K562 treated with DMSO at 1 percent for 4 hours (cell line): ENCODE measurements around the gene IFNA7. TPM values are rescaled to one million over a fixed set of nuclear protein-coding genes. Genes with fewer than 3 reads are reported as not detected.

ENCODE experiments used
- total RNA-seq: library from RNA; unstranded; fragments of 300-600 nt; gene quantifications from 2 replicates; pipeline ENCODE4 v1.2.3, GENCODE V29; 2022; ENCODE audit not compliant: insufficient read depth

Gene IFNA7
- total RNA-seq, result not detected in 2 replicates

DNA sequence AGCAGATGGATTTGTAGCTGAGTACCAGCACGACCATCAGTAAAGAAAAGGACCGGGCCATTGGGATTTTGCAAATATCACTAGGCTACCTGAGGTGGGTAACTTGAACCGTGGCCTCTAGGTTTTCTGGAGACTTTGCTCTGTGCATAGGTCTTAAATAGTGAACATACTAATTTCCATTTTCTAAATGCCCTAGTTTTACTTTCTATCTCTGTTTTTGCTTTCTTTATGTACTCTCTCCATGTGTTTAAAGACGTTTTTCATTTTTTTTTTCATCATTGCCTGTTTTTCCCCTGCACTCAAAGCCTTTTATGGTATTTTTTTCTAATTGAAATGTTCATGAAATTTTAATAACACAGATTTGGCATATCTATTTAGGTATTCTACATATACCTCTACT is at the start of gene IFNA7:
Gene IFNA7 (minus strand): TSS at position 101 of the 400 bp plus-strand sequence. CDS start 40 bp downstream, at position 61.

GRCh38 chr9:21239911-21240310 is 37.9 kb upstream of the IFNA7 start, which contains the start of gene IFNA14:
Gene IFNA14, minus strand, starts transcription at chr9:21240005. Its CDS starts 70 bp downstream, at chr9:21239935.

DNA sequence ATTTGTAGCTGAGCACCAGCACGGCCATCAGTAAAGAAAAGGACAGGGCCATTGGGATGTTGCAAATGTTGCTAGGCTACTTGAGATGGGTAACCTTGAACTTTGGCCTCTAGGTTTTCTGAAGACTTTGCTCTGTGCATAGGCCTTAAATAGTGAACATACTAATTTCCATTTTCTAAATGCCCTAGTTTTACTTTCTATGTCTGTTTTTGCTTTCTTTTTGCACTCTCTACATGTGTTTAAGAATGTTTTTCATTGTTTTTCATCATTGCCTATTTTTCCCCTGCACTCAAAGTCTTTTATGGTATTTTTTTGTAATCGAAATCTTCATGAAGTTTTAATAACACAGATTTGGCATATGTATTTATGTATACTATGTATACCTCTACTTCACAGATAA is 26.1 kb upstream of the IFNA7 start, which contains the start of gene IFNA17:
Gene IFNA17 (minus strand): TSS at position 101 of the 400 bp plus-strand sequence. CDS start 49 bp downstream, at position 52.

DNA sequence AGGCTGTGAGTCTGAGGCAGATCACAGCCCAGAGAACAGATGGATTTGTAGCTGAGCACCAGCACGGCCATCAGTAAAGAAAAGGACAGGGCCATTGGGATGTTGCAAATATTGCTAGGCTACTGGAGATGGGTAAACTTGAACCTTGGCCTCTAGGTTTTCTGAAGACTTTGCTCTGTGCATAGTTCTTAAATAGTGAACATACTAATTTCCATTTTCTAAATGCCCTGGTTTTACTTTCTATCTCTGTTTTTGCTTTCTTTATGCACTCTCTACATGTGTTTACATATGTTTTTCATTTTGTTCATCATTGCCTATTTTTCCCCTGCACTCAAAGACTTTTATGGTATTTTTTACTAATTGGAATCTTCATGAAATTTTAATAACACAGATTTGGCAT is 15.2 kb upstream of the IFNA7 start, which contains the start of gene IFNA16:
Gene IFNA16 (minus strand): TSS at position 101 of the 400 bp plus-strand sequence. CDS start 6 bp downstream, at position 95.

DNA sequence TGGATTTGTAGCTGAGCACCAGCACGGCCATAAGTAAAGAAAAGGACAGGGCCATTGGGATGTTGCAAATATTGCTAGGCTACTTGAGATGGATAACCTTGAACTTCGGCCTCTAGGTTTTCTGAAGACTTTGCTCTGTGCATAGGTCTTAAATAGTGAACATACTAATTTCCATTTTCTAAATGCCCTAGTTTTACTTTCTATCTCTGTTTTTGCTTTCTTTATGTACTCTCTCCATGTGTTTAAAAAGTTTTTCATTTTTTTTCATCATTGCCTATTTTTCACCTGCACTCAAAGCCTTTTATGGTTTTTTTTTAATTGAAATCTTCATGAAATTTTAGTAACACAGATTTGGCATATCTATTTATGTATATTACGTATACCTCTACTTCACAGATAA is 5.0 kb upstream of the IFNA7 start, which contains the start of gene IFNA10:
Gene IFNA10 (minus strand): TSS at position 101 of the 400 bp plus-strand sequence. CDS start 46 bp downstream, at position 55.

GRCh38 chr9:21187487-21187886 is 14.5 kb downstream of the IFNA7 start, which contains the start of gene IFNA4:
Gene IFNA4, minus strand, starts transcription at chr9:21187587. Its CDS starts 56 bp downstream, at chr9:21187531.

GRCh38 chr9:21166560-21166959 is 35.4 kb downstream of the IFNA7 start, which contains the start of gene IFNA21:
Gene IFNA21, minus strand, starts transcription at chr9:21166660. Its CDS starts 48 bp downstream, at chr9:21166612.

Other genes starting within 250 kb of the IFNA7 start
- gene HACD4, start 170.6 kb downstream of the IFNA7 start, total RNA-seq, result not detected in 2 replicates
- gene IFNB1, start 124.3 kb downstream of the IFNA7 start, total RNA-seq, result not detected in 2 replicates
- not detected in 2 replicates for gene IFNW1, start 60.4 kb downstream of the IFNA7 start, total RNA-seq
- gene IFNA21, start 35.5 kb downstream of the IFNA7 start, total RNA-seq, result not detected in 2 replicates
- gene IFNA4, start 14.6 kb downstream of the IFNA7 start, total RNA-seq, result not detected in 2 replicates
- gene IFNA10, start 4.9 kb upstream of the IFNA7 start, total RNA-seq, result not detected in 2 replicates
- not detected in 2 replicates for gene IFNA16, start 15.1 kb upstream of the IFNA7 start, total RNA-seq
- not detected in 2 replicates for gene IFNA17, start 26.0 kb upstream of the IFNA7 start, total RNA-seq
- gene IFNA14, start 37.8 kb upstream of the IFNA7 start, total RNA-seq, result not detected in 2 replicates
- not detected in 2 replicates for gene IFNA5, start 103.1 kb upstream of the IFNA7 start, total RNA-seq
- not detected in 2 replicates for gene KLHL9, start 133.2 kb upstream of the IFNA7 start, total RNA-seq
- not detected in 2 replicates for gene IFNA6, start 148.7 kb upstream of the IFNA7 start, total RNA-seq
- gene IFNA13, start 165.9 kb upstream of the IFNA7 start, total RNA-seq, result not detected in 2 replicates
- not detected in 2 replicates for gene IFNA2, start 183.2 kb upstream of the IFNA7 start, total RNA-seq
- gene IFNA8, start 206.9 kb upstream of the IFNA7 start, total RNA-seq, result not detected in 2 replicates
- not detected in 2 replicates for gene IFNA1, start 238.2 kb upstream of the IFNA7 start, total RNA-seq